CD14-positive monocyte (primary cell): ENCODE data around the gene FUCA2. TPM values are rescaled to one million over a fixed set of nuclear protein-coding genes. Genes with fewer than 3 reads are reported as not detected.

Source experiments
- DNase-seq, 3 donors: peaks; one replicate each; pipeline ENCODE4 v3.0.0-alpha.2; 2011 to 2022
- H2AFZ ChIP-seq: 2 replicates; pipeline ENCODE4 v1.6.0; 2012; ENCODE audit warnings: mild to moderate bottlenecking, low read depth, low read length, inconsistent platforms; ENCODE audit not compliant: insufficient read depth, poor library complexity, severe bottlenecking
- H3K27ac ChIP-seq, 2 donors: 1 replicate in 1 of 2; 2 replicates in 1 of 2; pipeline ENCODE4 v1.5.1; 2012 to 2013; ENCODE audit warnings: low read length in 2 of 2, control low read depth in 1 of 2, inconsistent platforms in 1 of 2, low read depth in 1 of 2, mild to moderate bottlenecking in 1 of 2
- H3K27me3 ChIP-seq, 2 donors: one replicate each; pipeline versions ENCODE4 v1.6.0 to v1.6.1; 2011 to 2013; ENCODE audit warnings: low read length in 2 of 2; ENCODE audit not compliant: control insufficient read depth in 2 of 2, insufficient read depth in 2 of 2
- H3K36me3 ChIP-seq, 2 donors: replicated peaks in 1 of 2; 1 replicate in 1 of 2; 2 replicates in 1 of 2; pipeline versions ENCODE4 v1.5.1 to v1.6.1; 2012 to 2013; ENCODE audit warnings: low read length in 2 of 2, control low read depth in 1 of 2, inconsistent platforms in 1 of 2, mild to moderate bottlenecking in 1 of 2; ENCODE audit not compliant: insufficient read depth in 2 of 2, control insufficient read depth in 1 of 2
- H3K4me1 ChIP-seq, 2 donors: 1 replicate in 1 of 2; 2 replicates in 1 of 2; pipeline versions ENCODE4 v1.5.1 to v1.6.1; 2012 to 2013; ENCODE audit warnings: low read length in 2 of 2, control low read depth in 1 of 2, inconsistent platforms in 1 of 2, mild to moderate bottlenecking in 1 of 2, moderate library complexity in 1 of 2; ENCODE audit not compliant: insufficient read depth in 2 of 2, control insufficient read depth in 1 of 2
- H3K4me2 ChIP-seq: replicated peaks from 2 replicates; pipeline ENCODE3; 2012; ENCODE audit warnings: low read length, moderate library complexity, mild to moderate bottlenecking; ENCODE audit not compliant: poor library complexity, severe bottlenecking; ENCODE audit errors: extremely low read depth
- H3K4me3 ChIP-seq, 3 experiments: fragments of 200-600 bp in 1 of 3; sonication (generic) in 1 of 3; replicated peaks in 1 of 3; 1 replicate in 2 of 3; 2 replicates in 1 of 3; pipeline ENCODE4 v1.5.1; 2011 to 2013; ENCODE audit warnings: low read length in 3 of 3, mild to moderate bottlenecking in 3 of 3, control low read depth in 2 of 3, low read depth in 2 of 3, inconsistent platforms in 1 of 3, moderate library complexity in 1 of 3
- H3K79me2 ChIP-seq: 2 replicates; pipeline ENCODE4 v1.6.0; 2012; ENCODE audit warnings: mild to moderate bottlenecking, control low read depth, inconsistent platforms, low read length, moderate library complexity; ENCODE audit not compliant: insufficient read depth
- H3K9ac ChIP-seq: 2 replicates; pipeline ENCODE4 v1.6.0; 2017; ENCODE audit warnings: low read length, mild to moderate bottlenecking; ENCODE audit not compliant: insufficient read depth, poor library complexity, severe bottlenecking
- H3K9me3 ChIP-seq, 2 donors: replicated peaks in 1 of 2; 1 replicate in 1 of 2; 2 replicates in 1 of 2; pipeline versions ENCODE4 v1.5.1 to v1.6.1; 2012 to 2013; ENCODE audit warnings: low read length in 2 of 2, control low read depth in 1 of 2; ENCODE audit not compliant: control insufficient read depth in 1 of 2, insufficient read depth in 1 of 2
- H4K20me1 ChIP-seq: 2 replicates; pipeline ENCODE4 v1.6.0; 2012; ENCODE audit warnings: mild to moderate bottlenecking, low read length, control low read depth, moderate library complexity; ENCODE audit not compliant: insufficient read depth
- H3K27ac Mint-ChIP-seq, 7 donors: one replicate each; pipeline ENCODE4 v1.8.0; 2020; ENCODE audit warnings: mild to moderate bottlenecking in 7 of 7, mixed read lengths in 7 of 7, moderate library complexity in 6 of 7, inconsistent platforms in 2 of 7
- H3K27me3 Mint-ChIP-seq, 3 donors: one replicate each; pipeline ENCODE4 v1.8.0; 2021 to 2022; ENCODE audit warnings: low read depth in 3 of 3, mild to moderate bottlenecking in 3 of 3, mixed read lengths in 3 of 3, moderate library complexity in 3 of 3, inconsistent platforms in 1 of 3
- H3K36me3 Mint-ChIP-seq, 2 donors: one replicate each; pipeline ENCODE4 v1.8.0; 2020; ENCODE audit warnings: mixed read lengths in 2 of 2, inconsistent platforms in 1 of 2, mild to moderate bottlenecking in 1 of 2
- H3K4me1 Mint-ChIP-seq: one replicate; pipeline ENCODE4 v1.8.0; 2020; ENCODE audit warnings: mild to moderate bottlenecking, mixed read lengths
- H3K4me3 Mint-ChIP-seq, 2 donors: one replicate each; pipeline ENCODE4 v1.8.0; 2020; ENCODE audit warnings: mild to moderate bottlenecking in 2 of 2, mixed read lengths in 2 of 2, moderate library complexity in 1 of 2
- H3K9me3 Mint-ChIP-seq, 7 donors: one replicate each; pipeline ENCODE4 v1.8.0; 2020 to 2022; ENCODE audit warnings: mixed read lengths in 7 of 7, mild to moderate bottlenecking in 6 of 7, moderate library complexity in 6 of 7, inconsistent platforms in 2 of 7
- CTCF ChIP-seq: fragments of 200-600 bp; IDR thresholded peaks from one replicate; pipeline ENCODE4 v1.8.0; 2022; ENCODE audit warnings: antibody characterized with exemption, mild to moderate bottlenecking
- WGBS: methylation state at CpG from one replicate; pipeline ENCODE4 v1.1.5; 2013; ENCODE audit warnings: missing lambda C conversion rate; ENCODE audit not compliant: insufficient coverage; 5-methylcytosine and 5-hydroxymethylcytosine counted together
- intact Hi-C, 2 donors: fragments of 100-400 bp; cut with micrococcal nuclease; formaldehyde crosslinking; loops; one replicate each; pipeline versions ENCODE4 v1.15.0 to v1.15.1; 2023
- polyA plus RNA-seq, 3 donors: library from polyadenylated mRNA; depleted of rRNA in 1 of 3; unstranded in 2 of 3; stranded (reverse) in 1 of 3; fragments of 300-500 nt in 2 of 3; fragments of >200 nt in 1 of 3; fragmentation: Illumina TruSeq in 2 of 3; gene quantifications; 1 replicate in 2 of 3; 2 replicates in 1 of 3; pipeline ENCODE4 v1.2.3, GENCODE V29; 2012 to 2021

The FUCA2 gene
- polyA plus RNA-seq, 3 donors: 35.7 to 93.5 (median 83.7) TPM

GRCh38 chr6:143536866-143537691, 25.6 kb upstream of the FUCA2 start:
- Mint-ChIP-seq H3K4me1 (peaks cover 34% of the 10 kb centered on the region), H3K9me3 (no peaks in the 10 kb centered on the region), H3K4me3 (peak overlapping the region; percentile 80), H3K36me3 (no peaks in the 10 kb centered on the region), H3K27ac (peak overlapping the region in 6 of 7 donors; percentile 37 to 78 (median 52)), H3K27me3 (no peaks in the 10 kb centered on the region)
- H3K4me2 ChIP-seq: peak overlapping the region; percentile 91
- intact Hi-C loops: no loop called here
- no peaks in the 10 kb centered on the region for H3K9me3 ChIP-seq
- H3K27me3 ChIP-seq: no peaks in the 10 kb centered on the region
- DNase-seq: peak; percentile 69 to 78 (median 74)
- WGBS: 0% methylated on average over 92 of the region's 103 CpGs
- peaks cover 20 to 42% of the 10 kb centered on the region in 2 donors for H3K4me1 ChIP-seq
- H3K79me2 ChIP-seq: peaks cover 47% of the 10 kb centered on the region
- H3K4me3 ChIP-seq: peak overlapping the region; percentile 40 to 75 (median 44)
- peaks cover 40% of the 10 kb centered on the region for H4K20me1 ChIP-seq
- TF ChIP-seq CTCF: peak; percentile 49
- H2AFZ ChIP-seq: peak overlapping the region; percentile 93
- H3K9ac ChIP-seq: peak overlapping the region; percentile 54
- H3K27ac ChIP-seq: peak overlapping the region; percentile 0 to 12
- no peaks in the 10 kb centered on the region for H3K36me3 ChIP-seq

GRCh38 chr6:143536461-143536865, 24.9 kb upstream of the FUCA2 start:
- peaks cover 18 to 37% of the 10 kb centered on the region in 2 donors for H3K4me1 ChIP-seq
- H3K79me2 ChIP-seq: peaks cover 41% of the 10 kb centered on the region
- Mint-ChIP-seq H3K4me1 (peaks cover 33% of the 10 kb centered on the region), H3K9me3 (no peaks in the 10 kb centered on the region), H3K36me3 (no peaks in the 10 kb centered on the region), H3K4me3 (peak overlapping the region; percentile 73 to 79), H3K27ac (peak overlapping the region in 1 of 7 donors; percentile 53), H3K27me3 (no peaks in the 10 kb centered on the region)
- peak overlapping the region; percentile 93 for H2AFZ ChIP-seq
- DNase-seq: peak; percentile 38 to 47 (median 43)
- WGBS: 2% methylated on average over 26 of the region's 27 CpGs
- H3K36me3 ChIP-seq: no peaks in the 10 kb centered on the region
- H4K20me1 ChIP-seq: peaks cover 33% of the 10 kb centered on the region
- peak overlapping the region; percentile 2 to 75 for H3K27ac ChIP-seq
- H3K9me3 ChIP-seq: no peaks in the 10 kb centered on the region
- peak overlapping the region; percentile 54 for H3K9ac ChIP-seq
- intact Hi-C loops: no loop called here
- no peaks in the 10 kb centered on the region for H3K27me3 ChIP-seq
- H3K4me3 ChIP-seq: peak overlapping the region; percentile 40 to 75 (median 44)
- TF ChIP-seq CTCF: no peak
- peak overlapping the region; percentile 91 for H3K4me2 ChIP-seq
